OCI-LY7 (cell line): ENCODE measurements around the gene SCNN1B. TPM values are rescaled to one million over a fixed set of nuclear protein-coding genes. Genes with fewer than 3 reads are reported as not detected.

Experiments
- BruUV-seq: library from RNA; stranded (reverse); fragments of 400-500 nt; replicated peaks from 2 replicates; lab custom pipeline; 2021; lab: Mats Ljungman, UMichigan
- CTCF ChIA-PET: fragments of 300-600 bp; sonication (Branson Sonifier 250); formaldehyde crosslinking; loops from one replicate; lab custom pipeline; 2022; ENCODE audit warnings: antibody characterized with exemption; ENCODE audit not compliant: unreplicated experiment; lab: Charles Lee
- POLR2A ChIA-PET: fragments of 300-600 bp; sonication (Branson Sonifier 250); formaldehyde crosslinking; loops from one replicate; lab custom pipeline; 2022; ENCODE audit warnings: antibody characterized with exemption; lab: Charles Lee
- DNase-seq: peaks from one replicate; pipeline ENCODE4 v3.0.0-alpha.2; 2015; ENCODE audit warnings: low spot score
- H2AFZ ChIP-seq: fragments of 200-600 bp; sonication (generic), shearing (Covaris generic); 2 replicates; pipeline ENCODE4 v1.6.1; 2014; ENCODE audit warnings: mild to moderate bottlenecking, antibody characterized with exemption, low read length, moderate library complexity
- H3K27ac ChIP-seq: fragments of 200-600 bp; sonication (generic); 2 replicates; pipeline ENCODE4 v1.5.1; 2014; ENCODE audit warnings: mixed run types, low read depth, mild to moderate bottlenecking, moderate library complexity, low read length, inconsistent platforms; ENCODE audit not compliant: poor library complexity, severe bottlenecking
- H3K36me3 ChIP-seq: fragments of 200-600 bp; sonication (generic); 2 replicates; pipeline ENCODE4 v1.6.1; 2014; ENCODE audit warnings: mild to moderate bottlenecking, antibody characterized with exemption, low read length, moderate library complexity, mixed read lengths; ENCODE audit not compliant: insufficient read depth
- H3K4me1 ChIP-seq: fragments of 200-600 bp; sonication (generic); 2 replicates; pipeline ENCODE4 v1.5.1; 2014; ENCODE audit warnings: mild to moderate bottlenecking, low read length; ENCODE audit not compliant: insufficient read depth, poor library complexity, severe bottlenecking
- H3K4me2 ChIP-seq: fragments of 200-600 bp; sonication (generic); 2 replicates; pipeline ENCODE4 v1.6.1; 2014; ENCODE audit warnings: mild to moderate bottlenecking, low read length
- H3K4me3 ChIP-seq: fragments of 200-600 bp; sonication (generic); 2 replicates; pipeline ENCODE4 v1.5.1; 2014; ENCODE audit warnings: mild to moderate bottlenecking, low read depth, low read length; ENCODE audit not compliant: poor library complexity, severe bottlenecking
- H3K79me2 ChIP-seq: fragments of 200-600 bp; sonication (generic); 2 replicates; pipeline ENCODE4 v1.6.1; 2016; ENCODE audit warnings: low read depth, mild to moderate bottlenecking, low read length, moderate library complexity, mixed read lengths; ENCODE audit not compliant: insufficient read depth
- H3K9me2 ChIP-seq: fragments of 200-600 bp; sonication (generic); 2 replicates; pipeline ENCODE4 v1.6.1; 2016; ENCODE audit warnings: mild to moderate bottlenecking, low read length, mixed read lengths; ENCODE audit not compliant: insufficient read depth
- H3K9me3 ChIP-seq: fragments of 200-600 bp; sonication (generic); 2 replicates; pipeline ENCODE4 v1.6.1; 2014; ENCODE audit warnings: mild to moderate bottlenecking, mixed run types, low read length, mixed read lengths
- H4K20me1 ChIP-seq: fragments of 200-600 bp; sonication (generic); 2 replicates; pipeline ENCODE4 v1.6.1; 2014; ENCODE audit warnings: mild to moderate bottlenecking, antibody characterized with exemption, low read length, moderate library complexity, mixed read lengths; ENCODE audit not compliant: insufficient read depth
- EZH2phosphoT487 ChIP-seq: fragments of 200-600 bp; sonication (generic); IDR thresholded peaks from 2 replicates; pipeline ENCODE4 v1.6.1; 2018; ENCODE audit warnings: low read depth, borderline replicate concordance, mild to moderate bottlenecking, mixed run types, antibody characterized with exemption, low read length, moderate library complexity, mixed read lengths
- intact Hi-C: fragments of 100-400 bp; cut with micrococcal nuclease; formaldehyde crosslinking; loops from one replicate; pipeline ENCODE4 v1.10.0; 2022; ENCODE audit not compliant: unreplicated experiment
- total RNA-seq, 2 experiments: library from RNA; depleted of rRNA in 1 of 2; stranded (reverse); fragments of >200 nt in 1 of 2; shearing (Covaris generic) in 1 of 2; gene quantifications; 2 replicates each; pipeline ENCODE4 v1.2.3, GENCODE V29; 2014 to 2022
- TF ChIP-seq, protein P1 (sequence below): fragments of 200-600 bp; sonication (generic); conservative IDR thresholded peaks from 2 replicates; pipeline ENCODE4 v1.5.1; 2014; ENCODE audit warnings: mild to moderate bottlenecking, antibody characterized with exemption, low read length, moderate library complexity, mixed read lengths

The SCNN1B gene
- total RNA-seq, 2 experiments from 2014 or later, result 0.23 TPM; not detected in 1

GRCh38 chr16:23406024-23406423, 103.9 kb downstream of the SCNN1B start:
- Histone ChIP-seq H3K4me1 (no peaks in the 10 kb centered on the region), H3K9me3 (no peaks in the 10 kb centered on the region), H3K9me2 (no peaks in the 10 kb centered on the region), H3K79me2 (no peaks in the 10 kb centered on the region), H4K20me1 (no peaks in the 10 kb centered on the region), H3K4me2 (no peak overlapping the region), H3K27ac (no peak overlapping the region), H3K4me3 (no peak overlapping the region), H3K36me3 (peaks cover 31% of the 10 kb centered on the region), H2AFZ (no peak overlapping the region)
- no peak for TF ChIP-seq EZH2phosphoT487
- TF ChIP-seq, protein P1, sequence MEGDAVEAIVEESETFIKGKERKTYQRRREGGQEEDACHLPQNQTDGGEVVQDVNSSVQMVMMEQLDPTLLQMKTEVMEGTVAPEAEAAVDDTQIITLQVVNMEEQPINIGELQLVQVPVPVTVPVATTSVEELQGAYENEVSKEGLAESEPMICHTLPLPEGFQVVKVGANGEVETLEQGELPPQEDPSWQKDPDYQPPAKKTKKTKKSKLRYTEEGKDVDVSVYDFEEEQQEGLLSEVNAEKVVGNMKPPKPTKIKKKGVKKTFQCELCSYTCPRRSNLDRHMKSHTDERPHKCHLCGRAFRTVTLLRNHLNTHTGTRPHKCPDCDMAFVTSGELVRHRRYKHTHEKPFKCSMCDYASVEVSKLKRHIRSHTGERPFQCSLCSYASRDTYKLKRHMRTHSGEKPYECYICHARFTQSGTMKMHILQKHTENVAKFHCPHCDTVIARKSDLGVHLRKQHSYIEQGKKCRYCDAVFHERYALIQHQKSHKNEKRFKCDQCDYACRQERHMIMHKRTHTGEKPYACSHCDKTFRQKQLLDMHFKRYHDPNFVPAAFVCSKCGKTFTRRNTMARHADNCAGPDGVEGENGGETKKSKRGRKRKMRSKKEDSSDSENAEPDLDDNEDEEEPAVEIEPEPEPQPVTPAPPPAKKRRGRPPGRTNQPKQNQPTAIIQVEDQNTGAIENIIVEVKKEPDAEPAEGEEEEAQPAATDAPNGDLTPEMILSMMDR, result no peak
- DNase-seq, result no peak
- ChIA-PET POLR2A (interaction anchor here (0.7 to 1.5 kb wide), 2 partner anchors 9 to 29 kb away, joined by 4 to 5 read pairs; no protein-coding TSS in a partner anchor), CTCF (no interaction called here)
- intact Hi-C loops, result no loop called here
- BruUV-seq, result no TSS peak

- no peak for DNase-seq
- no peak overlapping the region for H2AFZ ChIP-seq
- CTCF ChIA-PET, result no interaction called here
- H3K79me2 ChIP-seq, result no peaks in the 10 kb centered on the region
- intact Hi-C loops, result no loop called here
- peaks cover 25% of the 10 kb centered on the region for H3K36me3 ChIP-seq
- no peak overlapping the region for H3K4me3 ChIP-seq
- H3K9me2 ChIP-seq, result no peaks in the 10 kb centered on the region
- no peaks in the 10 kb centered on the region for H3K9me3 ChIP-seq
- no peaks in the 10 kb centered on the region for H4K20me1 ChIP-seq
- no peak overlapping the region for H3K27ac ChIP-seq
- no peak overlapping the region for H3K4me2 ChIP-seq
- H3K4me1 ChIP-seq, result no peaks in the 10 kb centered on the region
- POLR2A ChIA-PET, result interaction anchor here (1.5 kb wide), 1 partner anchor 8 kb away, joined by 5 read pairs; no protein-coding TSS in a partner anchor
- no TSS peak for BruUV-seq
- no peak for TF ChIP-seq EZH2phosphoT487
- TF ChIP-seq, protein P1, result no peak
Measured at GRCh38 chr16:23406546-23407240, 104.6 kb downstream of the SCNN1B start.
